HCT116 (cell line): ENCODE data around the gene TRIM72. TPM values are rescaled to one million over a fixed set of nuclear protein-coding genes. Genes with fewer than 3 reads are reported as not detected.

Source experiments
- ATAC-seq: fragments of 200-7000 bp; cut with Tn5 transposase; 2 replicates; pipeline ENCODE4 v1.9.1; 2020; ENCODE audit warnings: mild to moderate bottlenecking, moderate library complexity
- BruUV-seq: library from RNA; stranded (reverse); fragments of 400-500 nt; replicated peaks from 2 replicates; lab custom pipeline; 2021; lab: Mats Ljungman, UMichigan
- CTCF ChIA-PET: fragments of 300-600 bp; sonication (Branson Sonifier 250); formaldehyde crosslinking; loops from one replicate; lab custom pipeline; 2021; ENCODE audit warnings: antibody characterized with exemption; lab: Charles Lee
- POLR2A ChIA-PET: fragments of 300-600, 350-600 bp; sonication (Branson Sonifier 250); formaldehyde crosslinking; loops from one replicate; lab custom pipeline; 2021; ENCODE audit warnings: antibody characterized with exemption; lab: Charles Lee
- RAD21 ChIA-PET, 2 experiments: fragments of 300-600 bp; sonication (Branson Sonifier 250); formaldehyde crosslinking; loops; one replicate each; lab custom pipeline; 2023; ENCODE audit warnings: low total read pairs in 2 of 2; ENCODE audit not compliant: uncharacterized antibody in 2 of 2, unreplicated experiment in 2 of 2, low non-redundant PET in 1 of 2; lab: Charles Lee
- DNase-seq: peaks from one replicate; pipeline ENCODE4 v3.0.0-alpha.2; 2010; ENCODE audit warnings: low read depth, low spot score
- H2AFZ ChIP-seq: fragments of 200-600 bp; shearing (Covaris generic), sonication (generic); 2 replicates; pipeline ENCODE4 v1.6.1; 2017; ENCODE audit warnings: low read depth, mixed run types, mixed read lengths, antibody characterized with exemption, low read length; ENCODE audit not compliant: poor library complexity, severe bottlenecking
- H3K27ac ChIP-seq: 2 replicates; pipeline ENCODE4 v1.5.1; 2012; ENCODE audit warnings: low read depth, low read length
- H3K27me3 ChIP-seq: fragments of 200-600 bp; sonication (generic); 2 replicates; pipeline ENCODE4 v1.6.1; 2016; ENCODE audit warnings: mixed run types, low read length, mixed read lengths; ENCODE audit not compliant: insufficient read depth
- H3K36me3 ChIP-seq, 2 experiments: fragments of 200-500 bp in 1 of 2; fragments of 200-600 bp in 1 of 2; sonication (Bioruptor generic) in 1 of 2; sonication (generic) in 1 of 2; 2 replicates each; pipeline versions ENCODE4 v1.5.1 to v1.6.1; 2014 to 2016; ENCODE audit warnings: low read length in 2 of 2, inconsistent platforms in 1 of 2, mixed read lengths in 1 of 2, mixed run types in 1 of 2; ENCODE audit not compliant: insufficient read depth in 2 of 2, control insufficient read depth in 1 of 2
- H3K4me1 ChIP-seq, 2 experiments: fragments of 200-600 bp in 1 of 2; sonication (generic) in 1 of 2; 2 replicates each; pipeline versions ENCODE4 v1.5.1 to v1.6.1; 2012 to 2017; ENCODE audit warnings: low read length in 2 of 2, inconsistent platforms in 1 of 2, mild to moderate bottlenecking in 1 of 2, mixed read lengths in 1 of 2, mixed run types in 1 of 2, moderate library complexity in 1 of 2; ENCODE audit not compliant: insufficient read depth in 2 of 2, control insufficient read depth in 1 of 2
- H3K4me2 ChIP-seq: fragments of 200-600 bp; sonication (generic); 2 replicates; pipeline ENCODE4 v1.6.1; 2017; ENCODE audit warnings: mixed run types, low read length, mixed read lengths
- H3K4me3 ChIP-seq, 2 experiments: fragments of 200-600 bp in 1 of 2; sonication (generic) in 1 of 2; replicated peaks in 1 of 2; 2 replicates each; pipeline ENCODE4 v1.5.1; 2011 to 2016; ENCODE audit warnings: low read length in 2 of 2, control low read depth in 1 of 2, low read depth in 1 of 2, mild to moderate bottlenecking in 1 of 2, mixed read lengths in 1 of 2, mixed run types in 1 of 2
- H3K79me2 ChIP-seq: fragments of 200-600 bp; sonication (generic); 2 replicates; pipeline ENCODE4 v1.6.1; 2017; ENCODE audit warnings: mild to moderate bottlenecking, mixed run types, low read length, moderate library complexity, mixed read lengths; ENCODE audit not compliant: insufficient read depth
- H3K9ac ChIP-seq: fragments of 200-600 bp; sonication (generic); 2 replicates; pipeline ENCODE4 v1.6.1; 2016; ENCODE audit warnings: low read length, mixed read lengths
- H3K9me2 ChIP-seq: fragments of 200-600 bp; sonication (generic), shearing (Covaris generic); 2 replicates; pipeline ENCODE4 v1.6.1; 2017; ENCODE audit warnings: mixed run types, mild to moderate bottlenecking, moderate library complexity; ENCODE audit not compliant: insufficient read depth
- H3K9me3 ChIP-seq, 2 experiments: fragments of 200-500 bp in 1 of 2; fragments of 200-600 bp in 1 of 2; sonication (Bioruptor generic) in 1 of 2; sonication (generic) in 1 of 2; 2 replicates each; pipeline ENCODE4 v1.6.1; 2014 to 2017; ENCODE audit warnings: low read length in 2 of 2, mixed read lengths in 2 of 2, inconsistent platforms in 1 of 2, low read depth in 1 of 2, mild to moderate bottlenecking in 1 of 2, mixed run types in 1 of 2, moderate library complexity in 1 of 2; ENCODE audit not compliant: control insufficient read depth in 1 of 2, insufficient read depth in 1 of 2
- H4K20me1 ChIP-seq: fragments of 200-600 bp; sonication (generic), shearing (Covaris generic); 2 replicates; pipeline ENCODE4 v1.6.1; 2017; ENCODE audit warnings: mixed run types, mild to moderate bottlenecking, moderate library complexity; ENCODE audit not compliant: insufficient read depth
- CBX3 ChIP-seq: IDR thresholded peaks from 2 replicates; pipeline ENCODE4 v1.6.1; 2012; ENCODE audit warnings: low read depth
- CEBPB ChIP-seq: IDR thresholded peaks from 2 replicates; pipeline ENCODE4 v1.6.1; 2012; ENCODE audit warnings: low read depth
- EGR1 ChIP-seq: IDR thresholded peaks from 2 replicates; pipeline ENCODE4 v1.6.1; 2012; ENCODE audit warnings: low read depth
- ELF1 ChIP-seq: IDR thresholded peaks from 2 replicates; pipeline ENCODE4 v1.6.1; 2012; ENCODE audit warnings: low read depth, borderline replicate concordance
- EZH2 ChIP-seq: fragments of 200-600 bp; sonication (generic); IDR thresholded peaks from 2 replicates; pipeline ENCODE4 v1.6.1; 2017; ENCODE audit warnings: antibody characterized with exemption, mixed run types
- EZH2phosphoT487 ChIP-seq: fragments of 200-600 bp; IDR thresholded peaks from 2 replicates; pipeline ENCODE4 v1.6.1; 2018; ENCODE audit warnings: antibody characterized with exemption, borderline replicate concordance
- JUND ChIP-seq: IDR thresholded peaks from 2 replicates; pipeline ENCODE4 v1.6.1; 2012
- POLR2AphosphoS5 ChIP-seq: IDR thresholded peaks from 2 replicates; pipeline ENCODE4 v1.6.1; 2011; ENCODE audit warnings: mild to moderate bottlenecking, low read depth, low read length, moderate library complexity
- RAD21 ChIP-seq: IDR thresholded peaks from 2 replicates; pipeline ENCODE4 v1.6.1; 2012; ENCODE audit warnings: low read depth, mild to moderate bottlenecking
- REST ChIP-seq: IDR thresholded peaks from 2 replicates; pipeline ENCODE4 v1.6.1; 2012; ENCODE audit warnings: low read depth
- SIN3A ChIP-seq: IDR thresholded peaks from 2 replicates; pipeline ENCODE4 v1.6.1; 2012; ENCODE audit warnings: low read depth
- SP1 ChIP-seq: IDR thresholded peaks from 2 replicates; pipeline ENCODE4 v1.6.1; 2012; ENCODE audit warnings: low read depth
- SRF ChIP-seq: IDR thresholded peaks from 2 replicates; pipeline ENCODE4 v1.6.1; 2012; ENCODE audit warnings: low read depth
- TCF7L2 ChIP-seq: IDR thresholded peaks from 2 replicates; pipeline ENCODE4 v1.7.0; 2011; ENCODE audit warnings: borderline replicate concordance, inconsistent platforms; ENCODE audit not compliant: insufficient read depth, insufficient read length; ENCODE audit errors: extremely low read depth
- YY1 ChIP-seq: IDR thresholded peaks from 2 replicates; pipeline ENCODE4 v1.6.1; 2011; ENCODE audit warnings: low read length, low read depth, moderate library complexity, mild to moderate bottlenecking; ENCODE audit not compliant: insufficient replicate concordance; ENCODE audit errors: extremely low read depth
- ZFX ChIP-seq: fragments of 450-650 bp; IDR thresholded peaks from 2 replicates; pipeline ENCODE4 v1.6.1; 2017
- intact Hi-C: fragments of 100-400 bp; cut with micrococcal nuclease; formaldehyde crosslinking; loops from 2 replicates; pipeline ENCODE4 v1.10.0; 2022
- total RNA-seq: library from RNA; stranded (reverse); gene quantifications from one replicate; pipeline ENCODE4 v1.2.1, GENCODE V29; 2021; ENCODE audit not compliant: unreplicated experiment
- TF ChIP-seq, protein P1 (sequence below): IDR thresholded peaks from 2 replicates; pipeline ENCODE4 v1.6.1; 2012
- TF ChIP-seq, protein P2 (sequence below), 3 experiments: fragments of 200-600 bp in 1 of 3; sonication (generic) in 1 of 3; IDR thresholded peaks in 2 of 3; conservative IDR thresholded peaks in 1 of 3; 2 replicates each; pipeline ENCODE4 v1.5.1; 2012 to 2017; ENCODE audit warnings: low read depth in 2 of 3, low read length in 2 of 3, antibody characterized with exemption in 1 of 3, borderline replicate concordance in 1 of 3, control low read depth in 1 of 3, mild to moderate bottlenecking in 1 of 3, mixed read lengths in 1 of 3, mixed run types in 1 of 3, moderate library complexity in 1 of 3; ENCODE audit not compliant: insufficient read depth in 1 of 3
- TF ChIP-seq, protein P3 (sequence below): IDR thresholded peaks from 2 replicates; pipeline ENCODE4 v1.6.1; 2011; ENCODE audit warnings: mild to moderate bottlenecking, low read length, moderate library complexity; ENCODE audit not compliant: insufficient replicate concordance; ENCODE audit errors: extremely low read depth

TRIM72 gene
- total RNA-seq, 1 experiment from 2014 or later, result 43.8 TPM

GRCh38 chr16:31204871-31205666, 8.8 kb upstream of the TRIM72 start:
- no peak overlapping the region for H3K9ac ChIP-seq
- DNase-seq (no peak), ATAC-seq (no peak)
- H3K9me3 ChIP-seq, result no peaks in the 10 kb centered on the region
- no peaks in the 10 kb centered on the region for H3K9me2 ChIP-seq
- no TSS peak for BruUV-seq
- peaks cover 0 to 6% of the 10 kb centered on the region in 2 experiments; a peak in 1 of 4 replicates for H3K36me3 ChIP-seq
- no peak overlapping the region for H2AFZ ChIP-seq
- no peak overlapping the region for H3K27ac ChIP-seq
- ChIA-PET CTCF (no interaction called here), RAD21 (no interaction called here), POLR2A (no interaction called here)
- no peaks in the 10 kb centered on the region for H3K79me2 ChIP-seq
- H3K4me2 ChIP-seq, result no peak overlapping the region
- H3K4me3 ChIP-seq, result no peak overlapping the region
- intact Hi-C loops, result no loop called here
- TF ChIP-seq CEBPB (no peak), SP1 (no peak), EZH2 (no peak), YY1 (no peak), ELF1 (no peak), EZH2phosphoT487 (no peak), CBX3 (no peak), SIN3A (no peak), RAD21 (no peak), EGR1 (no peak), POLR2AphosphoS5 (no peak), SRF (no peak), ZFX (no peak), JUND (no peak), TCF7L2 (no peak), REST (no peak)
- TF ChIP-seq, protein P1, sequence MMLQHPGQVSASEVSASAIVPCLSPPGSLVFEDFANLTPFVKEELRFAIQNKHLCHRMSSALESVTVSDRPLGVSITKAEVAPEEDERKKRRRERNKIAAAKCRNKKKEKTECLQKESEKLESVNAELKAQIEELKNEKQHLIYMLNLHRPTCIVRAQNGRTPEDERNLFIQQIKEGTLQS, result no peak
- TF ChIP-seq, protein P2, sequence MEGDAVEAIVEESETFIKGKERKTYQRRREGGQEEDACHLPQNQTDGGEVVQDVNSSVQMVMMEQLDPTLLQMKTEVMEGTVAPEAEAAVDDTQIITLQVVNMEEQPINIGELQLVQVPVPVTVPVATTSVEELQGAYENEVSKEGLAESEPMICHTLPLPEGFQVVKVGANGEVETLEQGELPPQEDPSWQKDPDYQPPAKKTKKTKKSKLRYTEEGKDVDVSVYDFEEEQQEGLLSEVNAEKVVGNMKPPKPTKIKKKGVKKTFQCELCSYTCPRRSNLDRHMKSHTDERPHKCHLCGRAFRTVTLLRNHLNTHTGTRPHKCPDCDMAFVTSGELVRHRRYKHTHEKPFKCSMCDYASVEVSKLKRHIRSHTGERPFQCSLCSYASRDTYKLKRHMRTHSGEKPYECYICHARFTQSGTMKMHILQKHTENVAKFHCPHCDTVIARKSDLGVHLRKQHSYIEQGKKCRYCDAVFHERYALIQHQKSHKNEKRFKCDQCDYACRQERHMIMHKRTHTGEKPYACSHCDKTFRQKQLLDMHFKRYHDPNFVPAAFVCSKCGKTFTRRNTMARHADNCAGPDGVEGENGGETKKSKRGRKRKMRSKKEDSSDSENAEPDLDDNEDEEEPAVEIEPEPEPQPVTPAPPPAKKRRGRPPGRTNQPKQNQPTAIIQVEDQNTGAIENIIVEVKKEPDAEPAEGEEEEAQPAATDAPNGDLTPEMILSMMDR (IDR thresholded peaks at IDR 0.05 in 2 of 3, conservative IDR thresholded peaks at IDR 0.05 in 1 of 3; ENCODE audit: borderline replicate concordance in 1 of 3, insufficient read depth in 1 of 3, low read depth in 2 of 3, low read length in 2 of 3), result no peak
- TF ChIP-seq, protein P3, sequence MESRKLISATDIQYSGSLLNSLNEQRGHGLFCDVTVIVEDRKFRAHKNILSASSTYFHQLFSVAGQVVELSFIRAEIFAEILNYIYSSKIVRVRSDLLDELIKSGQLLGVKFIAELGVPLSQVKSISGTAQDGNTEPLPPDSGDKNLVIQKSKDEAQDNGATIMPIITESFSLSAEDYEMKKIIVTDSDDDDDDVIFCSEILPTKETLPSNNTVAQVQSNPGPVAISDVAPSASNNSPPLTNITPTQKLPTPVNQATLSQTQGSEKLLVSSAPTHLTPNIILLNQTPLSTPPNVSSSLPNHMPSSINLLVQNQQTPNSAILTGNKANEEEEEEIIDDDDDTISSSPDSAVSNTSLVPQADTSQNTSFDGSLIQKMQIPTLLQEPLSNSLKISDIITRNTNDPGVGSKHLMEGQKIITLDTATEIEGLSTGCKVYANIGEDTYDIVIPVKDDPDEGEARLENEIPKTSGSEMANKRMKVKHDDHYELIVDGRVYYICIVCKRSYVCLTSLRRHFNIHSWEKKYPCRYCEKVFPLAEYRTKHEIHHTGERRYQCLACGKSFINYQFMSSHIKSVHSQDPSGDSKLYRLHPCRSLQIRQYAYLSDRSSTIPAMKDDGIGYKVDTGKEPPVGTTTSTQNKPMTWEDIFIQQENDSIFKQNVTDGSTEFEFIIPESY, result no peak
- H3K4me1 ChIP-seq, result peaks cover 0 to 6% of the 10 kb centered on the region in 2 experiments; a peak in 1 of 4 replicates
- no peaks in the 10 kb centered on the region for H4K20me1 ChIP-seq
- H3K27me3 ChIP-seq, result no peaks in the 10 kb centered on the region
